ACHN (cell line): Measurements from ENCODE around the gene CYP2W1.
"Not testable (repeated sequence)": the region's sequence is repeated elsewhere in the genome, so short reads cannot be mapped to it uniquely, and the experiment has no call there.

Source experiments
- DNase-seq: peaks from one replicate; pipeline ENCODE4 v3.0.0-alpha.2; 2015
- in situ Hi-C: cut with HindIII; loops from 2 replicates; pipeline ENCODE4 v1.10.0; 2017; ENCODE audit warnings: low sequenced_read_pairs, low pct_ligation_motif_present, low pct_unique_long_range_greater_than_20kb

The CYP2W1 gene

GRCh38 chr7:1031716-1032455 is 48.9 kb downstream of the CYP2W1 start:
- in situ Hi-C loops = no loop called here
- DNase-seq = no peak

- in situ Hi-C loops = no loop called here
- DNase-seq = no peak
Observed at GRCh38 chr7:1032536-1033181, 49.7 kb downstream of the CYP2W1 start.

GRCh38 chr7:1033546-1034145 is 50.7 kb downstream of the CYP2W1 start:
- DNase-seq = no peak
- in situ Hi-C loops = no loop called here

- in situ Hi-C loops, DNase-seq: not testable (repeated sequence)
Observed at GRCh38 chr7:1034769-1035168, 51.8 kb downstream of the CYP2W1 start.

GRCh38 chr7:1036164-1036928 is 53.4 kb downstream of the CYP2W1 start:
- in situ Hi-C loops = not testable (repeated sequence)

More at GRCh38 chr7:1036164-1036928, 53.4 kb downstream of the CYP2W1 start:
- DNase-seq = not testable (repeated sequence)
